Measurements from ENCODE around the gene PSMD14.
"Not testable (repeated sequence)": the region's sequence is repeated elsewhere in the genome, so short reads cannot be mapped to it uniquely, and the experiment has no call there.

PSMD14 gene

GRCh38 chr2:161353543-161353942, 45.3 kb downstream of the PSMD14 start:
- Mint-ChIP-seq H3K27ac (no peak overlapping the region), H3K9me3 (no peaks in the 10 kb centered on the region), H3K4me3 (no peak overlapping the region), H3K36me3 (ENCODE audit: low read depth) (peaks cover 9% of the 10 kb centered on the region), H3K4me1 (peaks cover 14% of the 10 kb centered on the region), H3K27me3 (ENCODE audit: low read depth, poor library complexity) (no peaks in the 10 kb centered on the region)
- no peak for DNase-seq
- no peak for TF ChIP-seq CTCF (IDR thresholded peaks at IDR 0.05)

GRCh38 chr2:161354106-161354505, 45.9 kb downstream of the PSMD14 start:
- Mint-ChIP-seq H3K4me1 (peaks cover 14% of the 10 kb centered on the region), H3K27ac (no peak overlapping the region), H3K27me3 (ENCODE audit: low read depth, poor library complexity) (no peaks in the 10 kb centered on the region), H3K4me3 (no peak overlapping the region), H3K36me3 (ENCODE audit: low read depth) (peaks cover 14% of the 10 kb centered on the region), H3K9me3 (no peaks in the 10 kb centered on the region)
- no peak for DNase-seq
- TF ChIP-seq CTCF (IDR thresholded peaks at IDR 0.05): no peak

GRCh38 chr2:161355106-161355505, 46.9 kb downstream of the PSMD14 start:
- peaks cover 14% of the 10 kb centered on the region for H3K4me1 Mint-ChIP-seq
- H3K36me3 Mint-ChIP-seq (ENCODE audit: low read depth): peaks cover 23% of the 10 kb centered on the region

GRCh38 chr2:161355983-161356382, 47.8 kb downstream of the PSMD14 start:
- peaks cover 32% of the 10 kb centered on the region for H3K36me3 Mint-ChIP-seq (ENCODE audit: low read depth)
- DNase-seq: no peak
- H3K4me1 Mint-ChIP-seq: peaks cover 14% of the 10 kb centered on the region
- H3K9me3 Mint-ChIP-seq: peaks cover 15% of the 10 kb centered on the region
- TF ChIP-seq CTCF (IDR thresholded peaks at IDR 0.05): no peak
- no peak overlapping the region for H3K4me3 Mint-ChIP-seq
- H3K27me3 Mint-ChIP-seq (ENCODE audit: low read depth, poor library complexity): no peaks in the 10 kb centered on the region
- H3K27ac Mint-ChIP-seq: no peak overlapping the region

More at GRCh38 chr2:161355106-161355505, 46.9 kb downstream of the PSMD14 start:
- Mint-ChIP-seq H3K27me3 (ENCODE audit: low read depth, poor library complexity) (no peaks in the 10 kb centered on the region), H3K27ac (no peak overlapping the region), H3K9me3 (peaks cover 7% of the 10 kb centered on the region), H3K4me3 (no peak overlapping the region)
- no peak for TF ChIP-seq CTCF (IDR thresholded peaks at IDR 0.05)
- DNase-seq: no peak

- peaks cover 26% of the 10 kb centered on the region for H3K9me3 Mint-ChIP-seq
- no peak overlapping the region for H3K27ac Mint-ChIP-seq
- no peaks in the 10 kb centered on the region for H3K27me3 Mint-ChIP-seq (ENCODE audit: low read depth, poor library complexity)
- H3K4me1 Mint-ChIP-seq: peaks cover 14% of the 10 kb centered on the region
- no peak for DNase-seq
- peaks cover 43% of the 10 kb centered on the region for H3K36me3 Mint-ChIP-seq (ENCODE audit: low read depth)
- no peak for TF ChIP-seq CTCF (IDR thresholded peaks at IDR 0.05)
- H3K4me3 Mint-ChIP-seq: no peak overlapping the region
Measured at GRCh38 chr2:161357097-161357496, 48.9 kb downstream of the PSMD14 start.

- Mint-ChIP-seq H3K36me3 (ENCODE audit: low read depth) (peaks cover 60% of the 10 kb centered on the region), H3K4me1 (no peaks in the 10 kb centered on the region), H3K9me3 (peaks cover 44% of the 10 kb centered on the region), H3K4me3 (no peak overlapping the region), H3K27me3 (ENCODE audit: low read depth, poor library complexity) (no peaks in the 10 kb centered on the region), H3K27ac (no peak overlapping the region)
- TF ChIP-seq CTCF (IDR thresholded peaks at IDR 0.05): no peak
- no peak for DNase-seq
Measured at GRCh38 chr2:161358838-161359237, 50.6 kb downstream of the PSMD14 start.

- DNase-seq; H3K4me1 Mint-ChIP-seq; H3K27me3 Mint-ChIP-seq (ENCODE audit: low read depth, poor library complexity); H3K27ac Mint-ChIP-seq; H3K4me3 Mint-ChIP-seq: not testable (repeated sequence)
- H3K36me3 Mint-ChIP-seq (ENCODE audit: low read depth): peaks cover 70% of the 10 kb centered on the region
- peaks cover 48% of the 10 kb centered on the region for H3K9me3 Mint-ChIP-seq
Measured at GRCh38 chr2:161360095-161360654, 52.0 kb downstream of the PSMD14 start.
